RPMI8226 (cell line): Measurements from ENCODE around the gene ALOX5.

ENCODE experiments used
- DNase-seq: peaks from one replicate; pipeline ENCODE4 v3.0.0-alpha.2; 2015

The ALOX5 gene

DNA sequence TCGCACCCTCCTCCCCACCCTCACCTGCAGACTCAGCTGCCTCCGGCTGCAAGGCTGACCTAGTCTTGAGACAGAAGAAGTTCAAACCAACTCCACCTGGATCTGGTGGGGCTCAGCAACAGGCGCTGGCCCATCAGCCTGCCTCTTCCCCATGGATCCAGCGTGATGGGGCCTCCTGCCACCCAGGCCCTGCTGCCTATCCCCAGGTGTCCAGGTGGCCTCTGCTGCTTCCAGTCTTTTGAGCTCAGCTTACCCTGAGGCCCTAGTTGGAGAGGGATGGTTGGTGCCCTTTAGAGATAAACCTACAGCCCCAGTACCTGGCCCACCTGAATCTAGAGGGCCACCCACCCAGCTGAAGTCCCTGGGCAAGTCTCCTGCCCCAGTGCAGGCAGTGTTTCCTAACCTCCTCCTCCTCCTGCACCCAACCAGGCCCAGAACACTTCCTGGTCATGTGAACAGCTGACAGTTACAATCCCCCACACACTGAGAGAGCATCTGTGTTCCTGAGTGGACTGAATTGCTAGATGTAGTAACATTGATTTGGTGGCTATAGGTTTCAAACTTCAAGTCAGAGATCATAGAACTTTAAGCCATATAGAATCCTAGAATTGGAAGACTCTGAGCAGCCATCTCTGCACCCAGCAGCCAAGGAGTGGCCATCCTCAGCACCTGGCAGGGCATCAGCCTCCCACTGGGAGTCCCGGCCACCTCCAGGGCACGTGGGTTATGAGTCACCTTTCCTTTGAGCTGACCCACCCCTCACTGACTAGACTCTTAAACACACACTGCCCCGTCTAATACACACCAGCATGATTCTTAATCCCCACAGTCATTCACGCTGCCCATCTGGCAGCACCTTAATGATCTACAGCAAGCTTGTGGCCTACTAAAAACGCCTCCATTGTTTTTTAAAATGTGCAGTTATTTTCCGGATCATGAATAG, 51.9 kb downstream of the ALOX5 start:
- DNase-seq: peak; percentile 21

DNA sequence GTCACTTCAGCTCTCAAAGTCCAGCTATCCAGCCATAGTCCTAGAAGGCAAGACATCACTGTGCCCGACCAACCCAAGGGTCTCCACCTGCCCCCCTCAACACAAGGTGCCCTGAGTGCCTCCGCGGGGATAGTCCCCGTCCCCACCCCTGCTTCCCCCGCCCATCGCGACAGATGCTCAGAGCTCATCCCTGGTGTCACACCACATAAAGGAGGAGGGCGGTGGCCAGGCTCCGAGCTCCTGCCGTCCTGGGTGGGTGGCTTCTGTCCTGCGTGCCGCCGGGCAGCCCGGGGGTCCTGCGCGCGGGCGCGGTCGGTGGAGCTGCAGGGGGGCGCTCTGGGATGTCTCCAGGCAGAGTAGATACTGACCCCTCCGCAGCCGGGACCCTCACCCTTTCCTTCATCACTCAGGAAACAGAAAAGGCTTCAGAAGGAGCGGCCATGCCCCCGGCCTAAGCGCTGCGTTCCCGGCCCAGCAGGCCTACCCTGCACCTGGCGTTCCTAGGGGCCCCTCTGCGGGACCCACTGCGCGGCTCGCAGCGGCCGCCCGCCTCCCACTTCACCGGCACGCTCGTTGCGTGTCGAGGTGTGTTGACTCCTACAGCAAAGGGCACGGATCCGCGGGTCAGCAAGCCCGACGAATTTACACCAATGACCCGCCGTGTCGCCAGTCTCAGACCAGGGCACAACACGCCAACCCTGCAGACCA, 53.4 kb downstream of the ALOX5 start:
- no peak for DNase-seq

DNA sequence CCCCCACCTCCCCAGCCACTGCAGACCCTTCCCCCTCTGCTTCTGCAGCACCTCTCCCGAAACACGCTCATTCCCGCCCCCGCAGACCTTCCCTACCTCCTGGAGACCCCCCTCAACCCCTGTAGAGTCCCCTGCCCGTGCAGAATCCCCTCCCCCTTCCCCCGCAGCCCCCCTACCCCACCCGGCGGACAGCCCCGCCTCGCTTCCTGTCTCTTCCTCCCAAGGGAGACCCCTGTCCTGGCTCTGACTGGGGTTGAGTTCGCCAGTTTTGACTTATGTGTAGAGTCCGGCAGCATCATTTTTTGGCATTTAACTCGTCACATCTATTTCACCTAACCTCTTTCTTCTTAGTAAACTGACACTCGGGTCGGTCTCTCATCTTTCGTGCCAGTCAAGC, 54.0 kb downstream of the ALOX5 start:
- DNase-seq: no peak

DNA sequence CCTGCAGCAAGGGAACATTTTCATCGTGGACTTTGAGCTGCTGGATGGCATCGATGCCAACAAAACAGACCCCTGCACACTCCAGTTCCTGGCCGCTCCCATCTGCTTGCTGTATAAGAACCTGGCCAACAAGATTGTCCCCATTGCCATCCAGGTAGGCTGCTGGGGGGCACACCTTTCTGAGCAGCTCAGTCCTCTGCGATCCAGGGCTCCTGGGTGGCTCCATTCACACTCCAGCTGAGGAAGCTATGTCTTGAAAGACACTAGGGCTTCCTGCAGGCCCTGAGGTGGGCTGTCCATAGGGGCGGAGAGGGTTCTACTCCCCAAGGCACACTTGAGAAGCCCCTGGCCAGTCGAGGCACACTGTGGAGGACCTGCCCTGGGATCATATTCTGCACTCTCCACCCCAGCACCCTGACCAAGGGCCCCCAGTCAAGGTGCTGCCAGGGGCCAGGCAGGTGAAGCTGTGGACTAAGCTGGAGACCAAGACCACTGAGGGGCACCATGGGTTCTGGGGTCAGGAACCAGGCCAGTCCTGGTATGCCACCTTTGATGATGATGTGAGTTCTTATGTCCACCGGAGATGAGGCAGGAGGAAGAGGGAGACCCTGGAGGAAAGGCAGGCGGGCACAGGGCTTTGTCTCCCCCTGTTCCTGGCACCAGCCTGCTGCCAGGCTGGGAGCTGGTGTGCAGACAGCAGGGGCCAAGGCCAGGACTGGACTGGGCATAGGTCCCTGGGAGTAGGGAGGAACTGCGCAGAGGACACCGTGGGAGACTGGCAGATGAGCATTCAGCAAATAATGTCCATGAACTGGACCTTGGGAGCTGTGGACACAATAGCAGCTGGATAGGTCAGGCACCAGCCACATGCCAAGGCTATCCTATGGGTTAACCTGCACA, 54.8 kb downstream of the ALOX5 start:
- DNase-seq: no peak

DNA sequence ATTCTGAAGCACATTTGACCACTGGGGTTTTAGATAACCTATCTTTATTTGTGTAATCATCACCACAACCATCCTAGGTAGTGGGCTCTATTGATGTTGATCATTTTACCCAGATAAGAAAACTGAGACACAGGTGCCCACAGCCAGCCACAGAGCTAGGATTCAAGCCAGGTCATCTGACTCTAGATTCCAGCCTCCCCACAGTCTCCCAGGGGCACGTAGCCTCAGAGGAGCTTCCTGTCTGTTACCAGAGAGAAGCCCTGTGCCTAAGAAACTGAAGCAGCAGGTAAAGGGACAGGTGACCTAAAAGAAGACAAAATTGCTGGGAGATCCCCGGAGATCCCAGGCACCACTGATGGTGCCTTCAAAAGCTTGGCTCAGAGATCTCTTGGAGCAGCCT, 55.8 kb downstream of the ALOX5 start:
- peak; percentile 39 for DNase-seq

DNA sequence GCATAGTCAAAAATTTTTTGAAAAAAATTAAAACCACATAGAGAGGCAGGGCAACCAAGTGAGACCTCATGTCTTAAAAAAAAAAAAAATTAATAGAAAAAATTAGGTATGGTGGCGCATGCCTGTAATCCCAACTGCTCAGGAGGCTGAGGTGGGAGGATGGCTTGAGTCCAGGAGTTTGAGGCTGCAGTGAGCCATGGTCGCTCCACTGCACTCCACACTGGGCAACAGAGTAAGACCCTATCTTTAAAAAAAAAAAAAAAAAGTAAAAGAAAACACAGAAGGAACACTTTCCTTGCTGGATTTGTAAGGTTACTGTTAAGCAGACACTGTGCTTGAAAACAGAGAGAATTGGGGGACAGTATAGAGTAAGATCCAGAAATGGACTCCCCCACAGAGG, 58.1 kb downstream of the ALOX5 start:
- no peak for DNase-seq

DNA sequence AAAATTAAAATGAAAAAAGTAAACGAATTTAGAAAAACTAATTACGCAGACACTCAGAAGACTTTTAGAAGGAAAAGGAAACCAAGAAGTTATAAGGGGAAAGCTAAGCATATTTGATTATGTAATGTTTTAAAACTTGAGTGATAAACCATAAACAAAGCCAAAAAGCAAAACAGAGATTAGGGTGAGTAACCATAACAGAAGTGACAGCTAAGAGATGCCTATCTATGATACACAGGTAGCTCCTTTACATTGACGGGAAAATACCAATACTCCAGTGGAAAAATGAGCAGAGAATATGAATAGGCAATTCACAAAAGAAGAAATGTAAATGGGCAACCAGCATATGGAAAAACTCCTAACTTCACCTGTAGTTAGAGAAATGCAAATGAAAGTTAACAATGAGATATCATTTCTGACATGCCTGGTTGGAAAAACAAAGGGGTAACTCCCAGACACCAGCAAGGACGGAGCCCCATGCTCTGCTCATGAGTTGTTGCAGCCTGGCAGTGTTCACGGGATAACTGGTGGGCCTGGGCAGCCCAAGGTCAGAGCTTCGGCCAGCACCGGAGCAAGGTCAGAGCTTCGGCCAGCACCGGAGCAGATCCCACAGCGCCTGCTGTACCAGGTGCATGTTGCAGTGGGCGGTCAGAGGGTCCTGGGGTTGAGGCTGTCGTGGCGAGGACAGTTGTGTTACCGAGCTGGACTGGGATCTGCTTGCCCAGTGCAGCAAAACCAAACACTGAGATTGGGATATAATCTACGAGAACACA, 58.9 kb downstream of the ALOX5 start:
- DNase-seq: no peak

DNA sequence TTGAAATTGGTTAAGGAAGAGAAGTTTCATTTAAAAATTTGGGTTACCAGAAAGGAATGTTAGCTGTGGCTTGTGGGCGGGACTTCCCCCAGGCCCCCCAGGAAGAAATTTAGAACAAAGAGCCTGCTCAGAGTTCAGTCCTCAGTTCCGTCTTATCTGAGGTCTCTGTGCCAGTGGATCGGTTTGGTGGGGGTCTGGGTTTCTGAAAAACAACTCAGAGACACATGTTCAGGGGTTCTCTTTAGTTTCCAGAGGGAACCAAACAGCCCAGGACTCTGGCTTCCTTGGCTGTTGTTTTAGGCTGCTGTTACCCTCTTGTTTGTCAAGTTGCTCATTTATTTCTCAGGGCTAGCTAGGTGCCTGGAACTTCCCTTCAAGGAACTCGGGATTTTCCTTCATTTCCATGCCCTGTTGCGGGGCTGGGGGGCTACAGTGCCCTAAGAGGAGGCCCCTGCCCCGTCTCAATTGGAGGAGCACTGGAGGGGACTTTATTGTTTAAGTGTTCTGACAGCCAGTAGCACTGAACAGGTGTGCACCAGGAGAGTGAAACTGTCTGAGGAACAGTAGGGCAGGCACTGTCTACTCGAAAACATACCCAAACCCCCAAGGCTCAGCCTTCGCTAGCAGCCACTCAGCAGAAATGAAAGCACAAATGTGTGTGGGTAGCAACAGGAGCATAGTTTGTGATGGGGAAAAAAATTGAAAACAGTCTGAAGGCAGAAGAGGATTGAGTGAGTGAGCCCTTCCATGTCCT, 59.9 kb downstream of the ALOX5 start:
- DNase-seq: peak; percentile 79

DNA sequence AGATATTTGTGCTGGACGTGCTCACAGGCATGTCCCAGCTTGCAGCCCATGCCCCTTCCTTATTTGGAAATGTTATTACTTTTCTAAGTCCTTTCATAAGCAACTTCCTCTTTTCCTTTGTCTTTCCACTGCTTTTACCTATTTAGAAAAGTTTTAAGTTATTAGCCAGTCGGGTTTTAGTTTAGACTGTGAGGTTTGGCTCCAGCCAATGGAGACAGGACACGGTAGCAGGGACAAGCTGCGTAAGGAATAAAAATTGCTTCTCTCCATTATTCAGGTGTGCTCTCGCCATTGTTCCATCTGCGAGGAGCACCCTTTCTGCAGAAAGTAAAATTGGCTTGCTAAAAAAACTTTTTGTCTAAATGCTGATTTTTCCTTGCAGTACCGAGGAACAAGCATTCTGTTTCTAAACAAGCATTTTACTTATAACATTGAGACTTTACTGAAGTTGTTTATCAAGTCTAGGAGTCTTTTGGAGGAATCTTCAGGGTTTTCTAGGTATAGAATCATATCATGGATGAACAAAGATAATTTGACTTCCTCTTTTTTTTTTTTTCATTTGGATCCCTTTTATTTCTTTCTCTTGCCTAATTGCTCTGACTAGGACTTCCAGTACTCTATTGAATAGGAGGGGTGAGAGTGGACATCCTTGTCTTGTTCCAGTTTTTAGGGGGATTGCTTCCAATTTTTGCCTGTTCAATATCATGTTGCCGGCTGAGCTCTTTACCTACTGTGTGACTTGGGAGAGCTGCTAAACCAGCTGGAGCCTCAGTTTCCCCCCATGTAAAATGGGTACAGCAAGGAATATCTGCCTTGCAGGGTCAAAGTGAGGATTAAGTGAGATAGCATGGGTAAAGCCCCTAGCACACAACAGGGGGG, 63.8 kb downstream of the ALOX5 start:
- DNase-seq: no peak

DNA sequence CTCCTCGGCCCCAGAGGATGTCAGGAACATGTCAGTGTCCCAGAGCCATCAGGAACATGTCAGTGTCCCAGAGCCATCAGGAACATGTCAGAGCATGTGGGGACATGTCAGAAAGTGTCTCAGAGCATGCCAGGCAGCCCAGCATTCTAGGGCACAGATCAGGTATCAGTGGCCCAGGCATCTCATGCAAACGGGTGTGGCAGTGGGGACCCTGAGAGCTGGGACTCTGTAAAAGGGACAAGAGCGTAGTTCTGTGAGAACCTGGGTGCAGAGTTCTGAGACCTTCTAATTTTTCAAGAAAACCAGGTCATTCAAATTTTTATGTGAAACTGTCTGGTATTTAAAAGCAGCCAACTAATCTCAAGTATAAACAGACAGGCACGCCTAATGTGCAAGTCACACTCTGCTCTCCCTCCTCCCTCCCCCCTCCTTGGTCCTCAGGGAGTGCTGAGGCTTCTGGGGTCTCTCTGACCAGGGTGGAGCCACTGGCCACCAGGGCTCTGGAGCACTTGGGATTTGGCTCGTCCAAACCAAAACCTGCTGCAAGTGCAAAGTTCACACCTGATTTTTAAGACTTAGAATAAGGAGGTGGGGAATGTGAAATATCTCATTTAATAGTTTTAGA, 64.6 kb downstream of the ALOX5 start:
- DNase-seq: no peak

DNA sequence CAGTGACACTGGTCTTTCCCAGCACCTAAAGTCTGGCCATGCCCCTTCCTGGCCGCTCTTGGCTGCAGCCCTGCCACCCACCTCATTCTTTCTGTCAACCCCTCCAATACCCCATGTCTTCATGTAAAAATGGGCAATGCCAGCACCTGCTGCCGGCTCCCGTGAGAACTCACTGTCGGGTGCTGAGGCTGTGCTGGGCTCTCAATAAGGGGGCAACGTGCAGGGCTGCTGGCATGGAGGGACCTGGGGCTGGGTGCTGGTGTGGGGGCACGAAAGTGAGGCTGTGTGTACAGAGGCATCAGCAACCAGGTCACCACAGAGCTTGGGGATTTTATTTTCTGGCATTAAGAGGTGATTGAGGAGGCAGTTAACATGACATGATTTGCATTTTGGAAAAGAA, 65.3 kb downstream of the ALOX5 start:
- DNase-seq: no peak

DNA sequence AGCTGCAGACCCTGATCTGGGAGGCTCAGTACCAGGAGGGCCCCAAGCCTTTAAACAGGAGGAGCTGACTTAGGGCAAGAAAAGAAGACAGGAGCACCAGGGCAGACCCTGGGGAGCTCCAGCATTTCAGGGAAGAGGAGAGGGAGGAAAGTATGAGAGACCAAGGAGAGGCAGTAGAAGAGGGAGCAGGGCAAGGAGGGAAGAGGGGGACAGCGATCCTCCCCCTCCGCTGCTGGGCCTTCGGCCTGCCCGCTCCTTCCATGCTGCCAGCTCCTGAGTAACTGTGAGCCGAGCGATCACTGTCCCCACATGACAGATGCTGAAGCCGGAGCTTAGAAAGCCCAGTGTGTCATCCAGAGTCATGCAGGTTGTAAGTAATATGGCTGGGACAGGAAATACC, 65.9 kb downstream of the ALOX5 start:
- DNase-seq: no peak

DNA sequence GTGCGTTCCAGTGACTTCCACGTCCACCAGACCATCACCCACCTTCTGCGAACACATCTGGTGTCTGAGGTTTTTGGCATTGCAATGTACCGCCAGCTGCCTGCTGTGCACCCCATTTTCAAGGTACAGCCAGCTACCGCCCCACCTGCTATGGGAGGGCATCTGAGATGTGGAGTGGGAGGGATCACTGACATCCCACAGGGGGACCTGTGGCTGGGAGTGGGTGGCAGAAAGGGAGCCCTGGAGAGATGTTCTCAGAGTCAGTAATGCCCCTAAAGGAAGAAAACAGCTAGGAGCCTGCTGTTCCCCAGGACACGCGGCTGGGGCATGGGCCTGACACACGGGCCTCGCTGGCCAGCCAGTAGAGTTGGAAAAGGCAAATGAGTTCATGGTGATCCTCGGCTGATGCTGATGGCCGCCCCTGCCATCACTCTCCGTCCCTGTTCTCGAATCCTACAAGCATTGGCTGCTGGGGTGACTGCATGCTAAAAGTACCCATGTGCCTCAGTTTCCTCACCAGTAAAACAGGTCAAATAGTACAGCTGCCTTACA, 66.6 kb downstream of the ALOX5 start:
- DNase-seq: no peak

DNA sequence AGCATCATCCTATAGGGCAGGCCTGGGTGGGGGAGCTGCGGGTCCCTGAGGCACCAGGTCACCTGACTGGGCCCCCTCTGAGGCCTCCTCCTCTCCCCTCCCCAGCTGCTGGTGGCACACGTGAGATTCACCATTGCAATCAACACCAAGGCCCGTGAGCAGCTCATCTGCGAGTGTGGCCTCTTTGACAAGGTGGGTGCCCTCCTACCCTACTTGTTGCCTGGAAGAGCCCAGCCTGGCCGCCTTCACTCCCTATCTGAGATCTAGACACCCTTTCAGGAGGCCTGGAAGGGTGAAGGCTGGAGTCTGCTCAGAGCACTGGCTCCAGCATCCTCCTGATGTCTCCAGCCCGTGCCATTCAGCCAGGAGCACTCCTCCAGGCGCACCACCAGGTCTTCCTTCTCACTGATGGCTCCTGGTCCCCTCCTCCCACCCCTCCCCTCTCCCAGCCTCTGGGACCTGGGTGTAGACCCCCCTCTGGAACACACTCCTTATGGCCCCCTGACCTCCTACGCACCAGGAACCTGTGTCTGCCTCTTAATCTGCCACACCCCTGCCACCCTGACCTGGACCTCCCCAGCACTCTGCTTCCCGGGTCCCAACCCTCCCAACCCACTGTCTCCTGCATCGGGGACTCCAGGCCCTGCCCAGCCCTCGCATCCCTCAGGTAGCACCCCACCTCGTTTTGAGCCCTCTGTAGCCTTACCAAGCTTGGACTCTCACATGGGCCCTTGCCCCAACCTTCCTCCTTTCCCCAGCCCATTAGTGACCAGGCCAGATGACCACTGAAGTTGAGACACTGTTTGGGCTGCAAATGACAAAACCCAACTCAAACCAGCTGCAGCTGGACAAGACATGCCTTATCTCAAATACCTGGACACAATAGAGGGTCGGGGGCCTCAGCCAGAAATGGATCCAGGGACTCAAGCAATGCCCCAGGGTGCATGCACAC, 67.5 kb downstream of the ALOX5 start:
- DNase-seq: no peak

DNA sequence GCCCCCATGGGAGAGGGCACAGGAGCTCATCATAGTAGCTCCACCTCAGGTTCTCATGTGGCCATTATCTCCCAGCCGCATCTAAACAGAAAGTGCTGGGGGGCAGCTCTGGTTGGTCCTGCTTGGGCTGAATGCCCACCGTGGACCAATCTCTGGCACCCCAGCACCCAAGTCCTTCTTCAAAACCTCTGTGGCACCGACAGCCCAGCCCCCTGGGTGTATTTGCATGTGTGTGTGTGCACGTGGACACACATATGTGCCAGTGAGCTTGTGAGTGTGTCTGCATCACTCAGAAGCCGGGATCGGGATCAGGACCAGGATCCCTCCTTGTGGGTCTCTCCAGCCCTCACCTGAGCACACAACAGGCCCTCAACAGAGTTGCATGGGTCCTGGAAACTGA, 68.2 kb downstream of the ALOX5 start:
- DNase-seq: no peak

DNA sequence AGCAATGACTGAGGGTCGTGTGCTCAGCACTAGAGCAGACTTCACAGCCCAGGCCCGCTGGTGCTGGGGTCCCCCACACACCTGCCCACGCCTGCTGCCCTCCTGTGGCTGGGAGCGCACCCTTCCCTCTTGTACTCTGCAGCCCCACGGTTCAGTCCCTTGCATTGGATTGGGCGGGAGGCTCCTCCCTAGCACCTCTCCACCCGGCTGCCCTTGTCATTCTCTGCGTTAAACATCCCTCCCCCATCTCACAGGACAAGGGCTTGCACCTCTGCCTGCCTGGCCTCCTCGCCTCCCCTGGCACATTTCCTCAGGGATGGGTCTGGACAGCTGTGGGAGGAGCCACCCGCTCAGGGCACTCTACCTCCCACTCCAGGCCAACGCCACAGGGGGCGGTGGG, 68.6 kb downstream of the ALOX5 start:
- DNase-seq: no peak

DNA sequence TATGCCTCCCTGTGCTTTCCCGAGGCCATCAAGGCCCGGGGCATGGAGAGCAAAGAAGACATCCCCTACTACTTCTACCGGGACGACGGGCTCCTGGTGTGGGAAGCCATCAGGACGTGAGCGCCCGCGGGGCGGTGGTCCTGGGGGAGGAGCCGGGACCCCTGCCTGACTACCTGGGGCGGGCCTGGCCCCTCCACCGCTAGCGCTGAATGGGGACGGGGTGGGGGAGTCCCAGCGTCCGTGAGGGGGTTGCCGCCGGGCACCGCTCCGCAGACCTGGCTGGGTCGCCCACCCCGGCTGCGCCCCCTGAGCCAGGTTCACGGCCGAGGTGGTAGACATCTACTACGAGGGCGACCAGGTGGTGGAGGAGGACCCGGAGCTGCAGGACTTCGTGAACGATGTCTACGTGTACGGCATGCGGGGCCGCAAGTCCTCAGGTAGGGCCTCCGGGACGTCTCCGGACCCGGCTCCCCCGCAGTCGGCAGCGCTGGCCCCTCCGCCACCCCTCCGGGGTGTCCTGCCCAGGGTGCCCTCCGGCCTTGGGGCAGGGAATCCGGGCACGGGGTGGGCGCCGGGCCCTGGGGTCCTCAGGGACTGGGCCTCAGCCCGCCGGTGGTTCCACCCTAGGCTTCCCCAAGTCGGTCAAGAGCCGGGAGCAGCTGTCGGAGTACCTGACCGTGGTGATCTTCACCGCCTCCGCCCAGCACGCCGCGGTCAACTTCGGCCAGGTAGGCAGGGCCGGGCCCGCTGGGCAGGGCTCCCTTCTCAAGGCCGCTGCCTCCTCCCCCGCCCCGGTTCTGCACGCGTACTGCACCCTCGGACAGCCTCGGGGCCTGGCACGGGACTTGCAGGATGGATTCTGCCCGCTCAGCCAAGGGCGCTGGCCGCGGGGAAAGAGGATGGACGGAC, 69.3 kb downstream of the ALOX5 start:
- no peak for DNase-seq

DNA sequence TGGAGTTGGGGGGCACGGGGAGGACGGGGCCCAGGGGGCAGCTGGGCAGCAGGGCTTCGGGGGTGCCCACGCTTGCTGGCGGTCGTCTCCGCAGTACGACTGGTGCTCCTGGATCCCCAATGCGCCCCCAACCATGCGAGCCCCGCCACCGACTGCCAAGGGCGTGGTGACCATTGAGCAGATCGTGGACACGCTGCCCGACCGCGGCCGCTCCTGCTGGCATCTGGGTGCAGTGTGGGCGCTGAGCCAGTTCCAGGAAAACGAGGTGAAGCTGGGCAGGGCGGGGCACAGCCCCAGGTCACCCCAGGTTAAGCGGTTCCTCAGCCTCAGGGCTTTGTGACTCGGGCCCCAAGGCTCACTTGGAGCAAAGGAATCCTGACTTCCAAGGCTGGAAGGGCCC, 70.0 kb downstream of the ALOX5 start:
- DNase-seq: no peak
